ENCODE data around the gene COL5A2. TPM values are rescaled to one million over a fixed set of nuclear protein-coding genes. Genes with fewer than 3 reads are reported as not detected.

Gene COL5A2
- polyA plus RNA-seq, 1 donor from 2014 or later = 3.6 TPM

DNA sequence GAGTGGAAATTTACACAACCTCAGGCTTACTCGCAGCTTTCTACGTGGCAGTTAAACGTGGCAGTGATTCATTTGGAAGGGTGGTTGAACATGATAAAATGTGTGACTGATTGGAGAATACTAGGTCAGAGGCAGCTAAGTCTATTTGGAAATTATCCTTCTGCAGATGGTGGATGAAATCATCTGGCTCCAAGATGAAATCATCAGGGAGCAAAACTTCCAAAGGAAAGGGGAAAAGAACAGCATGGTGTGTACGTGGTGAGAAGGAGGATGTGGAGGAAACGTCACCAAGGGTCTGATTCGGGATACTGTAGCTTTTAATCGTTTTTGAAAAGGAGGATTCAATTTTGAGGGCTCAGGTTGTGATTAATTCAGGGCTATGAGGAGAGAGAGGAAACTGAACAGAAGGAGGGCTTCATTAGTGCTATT, 157.5 kb downstream of the COL5A2 start:
- no peak for TF ChIP-seq SMC3 (conservative IDR thresholded peaks at IDR 0.05; ENCODE audit: poor library complexity)
- TF ChIP-seq, protein P1, sequence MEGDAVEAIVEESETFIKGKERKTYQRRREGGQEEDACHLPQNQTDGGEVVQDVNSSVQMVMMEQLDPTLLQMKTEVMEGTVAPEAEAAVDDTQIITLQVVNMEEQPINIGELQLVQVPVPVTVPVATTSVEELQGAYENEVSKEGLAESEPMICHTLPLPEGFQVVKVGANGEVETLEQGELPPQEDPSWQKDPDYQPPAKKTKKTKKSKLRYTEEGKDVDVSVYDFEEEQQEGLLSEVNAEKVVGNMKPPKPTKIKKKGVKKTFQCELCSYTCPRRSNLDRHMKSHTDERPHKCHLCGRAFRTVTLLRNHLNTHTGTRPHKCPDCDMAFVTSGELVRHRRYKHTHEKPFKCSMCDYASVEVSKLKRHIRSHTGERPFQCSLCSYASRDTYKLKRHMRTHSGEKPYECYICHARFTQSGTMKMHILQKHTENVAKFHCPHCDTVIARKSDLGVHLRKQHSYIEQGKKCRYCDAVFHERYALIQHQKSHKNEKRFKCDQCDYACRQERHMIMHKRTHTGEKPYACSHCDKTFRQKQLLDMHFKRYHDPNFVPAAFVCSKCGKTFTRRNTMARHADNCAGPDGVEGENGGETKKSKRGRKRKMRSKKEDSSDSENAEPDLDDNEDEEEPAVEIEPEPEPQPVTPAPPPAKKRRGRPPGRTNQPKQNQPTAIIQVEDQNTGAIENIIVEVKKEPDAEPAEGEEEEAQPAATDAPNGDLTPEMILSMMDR (IDR thresholded peaks at IDR 0.05; ENCODE audit: poor library complexity, severe bottlenecking) = no peak
- TF ChIP-seq MXI1 (conservative IDR thresholded peaks at IDR 0.05; ENCODE audit: poor library complexity, severe bottlenecking) = no peak
- no peak for TF ChIP-seq POLR2AphosphoS5 (IDR thresholded peaks at IDR 0.05)
- TF ChIP-seq RAD21 (conservative IDR thresholded peaks at IDR 0.05) = no peak
- no peak for TF ChIP-seq EZH2 (IDR thresholded peaks at IDR 0.05; ENCODE audit: borderline replicate concordance, insufficient read depth, low read length, poor library complexity, severe bottlenecking)
- no peak for TF ChIP-seq EP300 (conservative IDR thresholded peaks at IDR 0.05; ENCODE audit: poor library complexity, severe bottlenecking)
- TF ChIP-seq TAF1 (IDR thresholded peaks at IDR 0.05; ENCODE audit: low read depth) = no peak
- TF ChIP-seq, protein P2, sequence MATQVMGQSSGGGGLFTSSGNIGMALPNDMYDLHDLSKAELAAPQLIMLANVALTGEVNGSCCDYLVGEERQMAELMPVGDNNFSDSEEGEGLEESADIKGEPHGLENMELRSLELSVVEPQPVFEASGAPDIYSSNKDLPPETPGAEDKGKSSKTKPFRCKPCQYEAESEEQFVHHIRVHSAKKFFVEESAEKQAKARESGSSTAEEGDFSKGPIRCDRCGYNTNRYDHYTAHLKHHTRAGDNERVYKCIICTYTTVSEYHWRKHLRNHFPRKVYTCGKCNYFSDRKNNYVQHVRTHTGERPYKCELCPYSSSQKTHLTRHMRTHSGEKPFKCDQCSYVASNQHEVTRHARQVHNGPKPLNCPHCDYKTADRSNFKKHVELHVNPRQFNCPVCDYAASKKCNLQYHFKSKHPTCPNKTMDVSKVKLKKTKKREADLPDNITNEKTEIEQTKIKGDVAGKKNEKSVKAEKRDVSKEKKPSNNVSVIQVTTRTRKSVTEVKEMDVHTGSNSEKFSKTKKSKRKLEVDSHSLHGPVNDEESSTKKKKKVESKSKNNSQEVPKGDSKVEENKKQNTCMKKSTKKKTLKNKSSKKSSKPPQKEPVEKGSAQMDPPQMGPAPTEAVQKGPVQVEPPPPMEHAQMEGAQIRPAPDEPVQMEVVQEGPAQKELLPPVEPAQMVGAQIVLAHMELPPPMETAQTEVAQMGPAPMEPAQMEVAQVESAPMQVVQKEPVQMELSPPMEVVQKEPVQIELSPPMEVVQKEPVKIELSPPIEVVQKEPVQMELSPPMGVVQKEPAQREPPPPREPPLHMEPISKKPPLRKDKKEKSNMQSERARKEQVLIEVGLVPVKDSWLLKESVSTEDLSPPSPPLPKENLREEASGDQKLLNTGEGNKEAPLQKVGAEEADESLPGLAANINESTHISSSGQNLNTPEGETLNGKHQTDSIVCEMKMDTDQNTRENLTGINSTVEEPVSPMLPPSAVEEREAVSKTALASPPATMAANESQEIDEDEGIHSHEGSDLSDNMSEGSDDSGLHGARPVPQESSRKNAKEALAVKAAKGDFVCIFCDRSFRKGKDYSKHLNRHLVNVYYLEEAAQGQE (IDR thresholded peaks at IDR 0.05; ENCODE audit: borderline replicate concordance) = no peak
- Histone ChIP-seq H3K9me3 (ENCODE audit: low read length) (no peaks in the 10 kb centered on the region), H2AFZ (ENCODE audit: low read depth, low read length) (no peak overlapping the region), H4K20me1 (ENCODE audit: insufficient read depth) (no peaks in the 10 kb centered on the region), H3K79me2 (replicated peaks; ENCODE audit: insufficient read depth, low read length) (no peaks in the 10 kb centered on the region), H3K4me2 (ENCODE audit: low read length) (no peak overlapping the region), H3K27ac (ENCODE audit: low read length) (no peak overlapping the region), H3K4me3 (ENCODE audit: low read length) (no peak overlapping the region), H3F3A (ENCODE audit: insufficient read depth, low read length, poor library complexity, severe bottlenecking) (no peaks in the 10 kb centered on the region), H3K36me3 (ENCODE audit: insufficient read depth, low read length) (no peaks in the 10 kb centered on the region), H3K9me2 (ENCODE audit: insufficient read depth, low read length) (no peaks in the 10 kb centered on the region), H3K27me3 (ENCODE audit: insufficient read depth, low read depth, low read length) (no peaks in the 10 kb centered on the region), H3K9ac (ENCODE audit: low read length) (no peak overlapping the region)

DNA sequence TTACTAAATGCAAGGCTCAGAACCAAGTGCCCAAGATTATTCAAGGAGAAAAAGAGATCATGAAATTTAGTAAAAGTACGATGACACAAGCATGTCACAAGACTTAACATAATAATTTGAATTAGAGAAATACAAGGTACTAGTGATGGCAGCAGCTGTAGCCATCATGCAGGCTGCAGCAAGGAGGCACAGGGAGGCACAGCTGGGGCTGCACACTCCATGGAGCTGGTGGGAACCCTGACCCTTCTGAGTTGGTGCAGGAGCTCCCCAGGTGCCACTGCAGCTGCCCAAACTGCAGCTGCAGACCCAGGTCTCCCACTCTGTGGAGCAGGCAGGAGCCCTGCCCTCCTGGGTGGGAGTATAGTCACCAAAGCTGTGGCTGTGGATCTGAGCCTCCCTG, 159.4 kb downstream of the COL5A2 start:
- no peak overlapping the region for H3K27ac ChIP-seq (ENCODE audit: low read length)
- H3F3A ChIP-seq (ENCODE audit: insufficient read depth, low read length, poor library complexity, severe bottlenecking) = no peaks in the 10 kb centered on the region

DNA sequence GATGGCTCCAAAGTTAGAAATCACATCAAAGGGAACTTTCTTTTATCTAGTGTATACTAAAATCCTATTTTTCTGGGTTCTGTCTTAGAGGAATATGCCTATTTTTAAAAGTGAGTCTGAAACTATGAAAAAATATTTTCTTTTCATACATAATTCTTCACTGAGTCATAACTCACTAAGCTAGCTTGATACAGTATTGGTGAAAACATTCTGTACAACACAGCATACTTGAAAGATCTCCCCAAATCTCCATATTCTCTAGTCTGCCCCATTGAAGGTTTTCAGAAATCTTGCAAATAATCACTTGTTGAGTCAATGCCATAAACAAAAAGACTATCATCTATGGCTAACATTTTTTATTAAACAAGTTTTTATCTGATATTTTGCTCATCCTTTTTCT, 160.9 kb downstream of the COL5A2 start:
- Histone ChIP-seq H3K27me3 (ENCODE audit: insufficient read depth, low read depth, low read length) (no peaks in the 10 kb centered on the region), H3K4me3 (ENCODE audit: low read length) (no peak overlapping the region), H3K27ac (ENCODE audit: low read length) (no peak overlapping the region), H3K9ac (ENCODE audit: low read length) (no peak overlapping the region), H3K9me2 (ENCODE audit: insufficient read depth, low read length) (no peaks in the 10 kb centered on the region), H3K79me2 (replicated peaks; ENCODE audit: insufficient read depth, low read length) (no peaks in the 10 kb centered on the region), H3K4me2 (ENCODE audit: low read length) (no peak overlapping the region), H3K9me3 (ENCODE audit: low read length) (no peaks in the 10 kb centered on the region), H4K20me1 (ENCODE audit: insufficient read depth) (no peaks in the 10 kb centered on the region), H2AFZ (ENCODE audit: low read depth, low read length) (no peak overlapping the region), H3F3A (ENCODE audit: insufficient read depth, low read length, poor library complexity, severe bottlenecking) (no peaks in the 10 kb centered on the region), H3K36me3 (ENCODE audit: insufficient read depth, low read length) (no peaks in the 10 kb centered on the region)
- TF ChIP-seq EP300 (conservative IDR thresholded peaks at IDR 0.05; ENCODE audit: poor library complexity, severe bottlenecking) = no peak
- TF ChIP-seq MXI1 (conservative IDR thresholded peaks at IDR 0.05; ENCODE audit: poor library complexity, severe bottlenecking) = no peak
- TF ChIP-seq RAD21 (conservative IDR thresholded peaks at IDR 0.05) = no peak
- no peak for TF ChIP-seq TAF1 (IDR thresholded peaks at IDR 0.05; ENCODE audit: low read depth)
- no peak for TF ChIP-seq POLR2AphosphoS5 (IDR thresholded peaks at IDR 0.05)
- TF ChIP-seq, protein P1 (IDR thresholded peaks at IDR 0.05; ENCODE audit: poor library complexity, severe bottlenecking) = no peak
- TF ChIP-seq, protein P2 (IDR thresholded peaks at IDR 0.05; ENCODE audit: borderline replicate concordance) = no peak
- TF ChIP-seq SMC3 (conservative IDR thresholded peaks at IDR 0.05; ENCODE audit: poor library complexity) = no peak
- TF ChIP-seq EZH2 (IDR thresholded peaks at IDR 0.05; ENCODE audit: borderline replicate concordance, insufficient read depth, low read length, poor library complexity, severe bottlenecking) = no peak

More for the DNA sequence above, 159.4 kb downstream of the COL5A2 start:
- Histone ChIP-seq H3K36me3 (ENCODE audit: insufficient read depth, low read length) (no peaks in the 10 kb centered on the region), H3K4me3 (ENCODE audit: low read length) (no peak overlapping the region), H3K27me3 (ENCODE audit: insufficient read depth, low read depth, low read length) (no peaks in the 10 kb centered on the region), H2AFZ (ENCODE audit: low read depth, low read length) (no peak overlapping the region), H3K9me2 (ENCODE audit: insufficient read depth, low read length) (no peaks in the 10 kb centered on the region), H4K20me1 (ENCODE audit: insufficient read depth) (no peaks in the 10 kb centered on the region), H3K9ac (ENCODE audit: low read length) (no peak overlapping the region), H3K9me3 (ENCODE audit: low read length) (no peaks in the 10 kb centered on the region), H3K4me2 (ENCODE audit: low read length) (no peak overlapping the region), H3K79me2 (replicated peaks; ENCODE audit: insufficient read depth, low read length) (no peaks in the 10 kb centered on the region)
- TF ChIP-seq MXI1 (conservative IDR thresholded peaks at IDR 0.05; ENCODE audit: poor library complexity, severe bottlenecking) (no peak), SMC3 (conservative IDR thresholded peaks at IDR 0.05; ENCODE audit: poor library complexity) (no peak)
